Sigmoid colon (tissue), 7 donors: ENCODE measurements around the gene CD276. TPM values are rescaled to one million over a fixed set of nuclear protein-coding genes. Genes with fewer than 3 reads are reported as not detected.

Experiments used
- DNase-seq: peaks from one replicate; pipeline ENCODE4 v3.0.0-alpha.2; 2019
- H3K27ac ChIP-seq, 4 donors: fragments of 200-600 bp; sonication (generic); one replicate each; pipeline ENCODE4 v1.5.1; 2016 to 2019; ENCODE audit warnings: mild to moderate bottlenecking in 1 of 4
- H3K27me3 ChIP-seq, 3 donors: fragments of 200-600 bp; sonication (generic); one replicate each; pipeline ENCODE4 v1.5.1; 2019; ENCODE audit warnings: mild to moderate bottlenecking in 1 of 3
- H3K36me3 ChIP-seq, 4 donors: fragments of 200-600 bp; sonication (generic); one replicate each; pipeline ENCODE4 v1.5.1; 2016 to 2019
- H3K4me1 ChIP-seq, 4 donors: fragments of 200-600 bp; sonication (generic); one replicate each; pipeline ENCODE4 v1.5.1; 2017 to 2019
- H3K4me3 ChIP-seq, 4 donors: fragments of 200-600 bp; sonication (generic); one replicate each; pipeline ENCODE4 v1.5.1; 2017 to 2019; ENCODE audit warnings: mild to moderate bottlenecking in 2 of 4, moderate library complexity in 1 of 4
- H3K9me3 ChIP-seq, 4 donors: fragments of 200-600 bp in 3 of 4; sonication (generic) in 3 of 4; one replicate each; pipeline versions ENCODE4 v1.5.1 to v1.6.1; 2013 to 2019
- CTCF ChIP-seq, 4 experiments: fragments of 450-650 bp in 3 of 4; fragments of 200-600 bp in 1 of 4; IDR thresholded peaks; one replicate each; pipeline ENCODE4 v1.5.1; 2016 to 2019; ENCODE audit warnings: antibody characterized with exemption in 4 of 4, mild to moderate bottlenecking in 3 of 4, moderate library complexity in 2 of 4
- EP300 ChIP-seq, 4 donors: sonication (generic); formaldehyde crosslinking; IDR thresholded peaks; one replicate each; pipeline ENCODE4 v1.6.1; 2017; ENCODE audit warnings: antibody characterized with exemption in 4 of 4
- POLR2A ChIP-seq, 2 donors: fragments of 450-650 bp; IDR thresholded peaks; one replicate each; pipeline ENCODE4 v1.6.1; 2016; ENCODE audit warnings: antibody characterized with exemption in 2 of 2, mild to moderate bottlenecking in 2 of 2, moderate library complexity in 2 of 2
- POLR2AphosphoS5 ChIP-seq, 4 donors: sonication (generic); formaldehyde crosslinking; IDR thresholded peaks; one replicate each; pipeline ENCODE4 v1.6.1; 2017; ENCODE audit warnings: antibody characterized with exemption in 4 of 4
- WGBS, 2 donors: extraction: QIAGEN DNeasy Blood & Tissue Kit; methylation state at CpG; one replicate each; pipeline ENCODE4 v1.1.7; 2013; 5-methylcytosine and 5-hydroxymethylcytosine counted together
- intact Hi-C: fragments of 100-400 bp; cut with DNase I; formaldehyde crosslinking; loops from one replicate; pipeline ENCODE4 v1.15.1; 2023
- polyA plus RNA-seq, 3 donors: library from polyadenylated mRNA; stranded (reverse); fragments of 200-250 nt; gene quantifications; one replicate each; pipeline ENCODE4 v1.2.3, GENCODE V29; 2013
- total RNA-seq, 4 donors: library from RNA; depleted of rRNA; stranded (reverse); fragments of >200 nt; gene quantifications; one replicate each; pipeline ENCODE4 v1.1.0, GENCODE V29; 2016
- donor health status: healthy with polysubstance abuse.
- donor health status: Bipolar disorder and iron deficiency.
- donor health status: healthy.

Gene CD276
- total and polyA plus RNA-seq, 7 donors: 15.7 to 59.8 (median 29.8) TPM

GRCh38 chr15:73712107-73712506, 27.9 kb downstream of the CD276 start:
- Histone ChIP-seq H3K4me1 (no peaks in the 10 kb centered on the region), H3K4me3 (no peak overlapping the region), H3K27me3 (no peaks in the 10 kb centered on the region), H3K36me3 (peaks cover 3 to 62% (median 41%) of the 10 kb centered on the region in 4 donors), H3K9me3 (no peaks in the 10 kb centered on the region), H3K27ac (no peak overlapping the region)
- no peak for TF ChIP-seq EP300 (IDR thresholded peaks at IDR 0.05)
- no peak for TF ChIP-seq CTCF (IDR thresholded peaks at IDR 0.05)
- no peak for TF ChIP-seq POLR2A (IDR thresholded peaks at IDR 0.05)
- TF ChIP-seq POLR2AphosphoS5 (IDR thresholded peaks at IDR 0.05): no peak
- DNase-seq: no peak
- intact Hi-C loops: no loop called here

GRCh38 chr15:73714695-73715301, 30.6 kb downstream of the CD276 start:
- DNase-seq: no peak
- TF ChIP-seq POLR2A (IDR thresholded peaks at IDR 0.05) (no peak), CTCF (IDR thresholded peaks at IDR 0.05) (no peak), POLR2AphosphoS5 (IDR thresholded peaks at IDR 0.05) (no peak), EP300 (IDR thresholded peaks at IDR 0.05) (no peak)
- Histone ChIP-seq H3K27me3 (no peaks in the 10 kb centered on the region), H3K9me3 (no peaks in the 10 kb centered on the region), H3K36me3 (peaks cover 0 to 35% (median 26%) of the 10 kb centered on the region in 4 donors), H3K27ac (no peak overlapping the region), H3K4me3 (no peak overlapping the region), H3K4me1 (no peaks in the 10 kb centered on the region)
- intact Hi-C loops: no loop called here
- WGBS, 2 donors: 95 to 96% methylated on average over 5 of the region's 5 CpGs

GRCh38 chr15:73715417-73715816, 31.2 kb downstream of the CD276 start:
- 91 to 93% methylated on average over 3 of the region's 3 CpGs for WGBS, 2 donors
- no peak for DNase-seq
- no peaks in the 10 kb centered on the region for H3K9me3 ChIP-seq

GRCh38 chr15:73716417-73716816, 32.2 kb downstream of the CD276 start:
- TF ChIP-seq POLR2A (IDR thresholded peaks at IDR 0.05) (no peak), CTCF (IDR thresholded peaks at IDR 0.05) (no peak), EP300 (IDR thresholded peaks at IDR 0.05) (no peak), POLR2AphosphoS5 (IDR thresholded peaks at IDR 0.05) (no peak)
- H3K27me3 ChIP-seq: no peaks in the 10 kb centered on the region
- 47 to 78% methylated on average over 6 of the region's 6 CpGs for WGBS, 2 donors
- H3K4me3 ChIP-seq: no peak overlapping the region
- H3K9me3 ChIP-seq: no peaks in the 10 kb centered on the region
- H3K4me1 ChIP-seq: no peaks in the 10 kb centered on the region
- no peak for DNase-seq
- H3K36me3 ChIP-seq: peaks cover 0 to 19% (median 16%) of the 10 kb centered on the region in 4 donors
- intact Hi-C loops: no loop called here
- H3K27ac ChIP-seq: no peak overlapping the region

More at GRCh38 chr15:73715417-73715816, 31.2 kb downstream of the CD276 start:
- TF ChIP-seq POLR2AphosphoS5 (IDR thresholded peaks at IDR 0.05) (no peak), EP300 (IDR thresholded peaks at IDR 0.05) (no peak), CTCF (IDR thresholded peaks at IDR 0.05) (no peak), POLR2A (IDR thresholded peaks at IDR 0.05) (no peak)
- Histone ChIP-seq H3K4me1 (no peaks in the 10 kb centered on the region), H3K36me3 (peaks cover 0 to 29% (median 24%) of the 10 kb centered on the region in 4 donors), H3K4me3 (no peak overlapping the region), H3K27me3 (no peaks in the 10 kb centered on the region), H3K27ac (no peak overlapping the region)
- intact Hi-C loops: no loop called here

GRCh38 chr15:73717206-73717605, 33.0 kb downstream of the CD276 start:
- TF ChIP-seq POLR2A (IDR thresholded peaks at IDR 0.05) (no peak), EP300 (IDR thresholded peaks at IDR 0.05) (no peak), CTCF (IDR thresholded peaks at IDR 0.05) (no peak), POLR2AphosphoS5 (IDR thresholded peaks at IDR 0.05) (no peak)
- Histone ChIP-seq H3K4me3 (no peak overlapping the region), H3K27ac (no peak overlapping the region), H3K4me1 (no peaks in the 10 kb centered on the region), H3K9me3 (no peaks in the 10 kb centered on the region), H3K36me3 (peaks cover 0 to 17% (median 14%) of the 10 kb centered on the region in 4 donors), H3K27me3 (no peaks in the 10 kb centered on the region)
- intact Hi-C loops: no loop called here
- 82% methylated on average over 3 of the region's 3 CpGs for WGBS, 2 donors
- no peak for DNase-seq
